Gastrocnemius medialis (tissue), 4 donors: ENCODE data around the gene ZFHX2. TPM values are rescaled to one million over a fixed set of nuclear protein-coding genes. Genes with fewer than 3 reads are reported as not detected.

Source experiments
- ATAC-seq, 2 donors: fragments of 150-250 bp; one replicate each; pipeline ENCODE4 v1.9.1; 2016
- DNase-seq, 2 donors: peaks; one replicate each; pipeline ENCODE4 v3.0.0-alpha.2; 2019
- H3K27ac ChIP-seq, 4 donors: fragments of 200-600 bp; sonication (generic); 1 replicate in 1 of 4; 2 replicates in 3 of 4; pipeline ENCODE4 v1.5.1; 2016 to 2018; ENCODE audit warnings: mild to moderate bottlenecking in 2 of 4, moderate library complexity in 1 of 4
- H3K27me3 ChIP-seq, 3 donors: fragments of 200-600 bp; sonication (generic) in 2 of 3; 1 replicate in 1 of 3; 2 replicates in 2 of 3; pipeline versions ENCODE4 v1.5.1 to v1.6.0; 2016 to 2019; ENCODE audit warnings: mild to moderate bottlenecking in 1 of 3, moderate library complexity in 1 of 3
- H3K36me3 ChIP-seq, 2 donors: fragments of 200-600 bp; sonication (generic) in 1 of 2; one replicate each; pipeline ENCODE4 v1.5.1; 2017 to 2018
- H3K4me1 ChIP-seq, 2 donors: fragments of 200-600 bp; sonication (generic) in 1 of 2; one replicate each; pipeline ENCODE4 v1.5.1; 2016 to 2017; ENCODE audit warnings: mild to moderate bottlenecking in 2 of 2
- H3K4me3 ChIP-seq, 4 donors: fragments of 200-600 bp; sonication (generic) in 3 of 4; 1 replicate in 1 of 4; 2 replicates in 3 of 4; pipeline ENCODE4 v1.5.1; 2016 to 2019; ENCODE audit warnings: mild to moderate bottlenecking in 2 of 4
- H3K9me3 ChIP-seq, 3 donors: fragments of 200-600 bp; sonication (generic) in 2 of 3; 1 replicate in 1 of 3; 2 replicates in 2 of 3; pipeline ENCODE4 v1.5.1; 2016 to 2019
- POLR2A ChIP-seq, 2 donors: fragments of 450-650 bp; IDR thresholded peaks; one replicate each; pipeline ENCODE4 v1.6.1; 2017; ENCODE audit warnings: antibody characterized with exemption in 2 of 2, mild to moderate bottlenecking in 2 of 2, moderate library complexity in 2 of 2
- in situ Hi-C, 4 donors: fragments of 200-750 bp; cut with MboI; loops; one replicate each; pipeline versions ENCODE4 v1.15.0 to v1.8.0; 2017; ENCODE audit warnings: low sequenced_read_pairs in 4 of 4
- intact Hi-C: fragments of 100-400 bp; cut with DNase I; formaldehyde crosslinking; loops from one replicate; pipeline ENCODE4 v1.15.1; 2023; ENCODE audit warnings: low total_unique reads
- total RNA-seq, 4 donors: library from RNA; depleted of rRNA; stranded (reverse); fragments of >200 nt; gene quantifications; one replicate each; pipeline versions ENCODE4 v1.1.0 to v1.2.3, GENCODE V29; 2016
- TF ChIP-seq, protein P1 (sequence below), 5 experiments: fragments of 450-650 bp in 3 of 5; fragments of 200-600 bp in 2 of 5; sonication (generic) in 2 of 5; IDR thresholded peaks in 4 of 5; conservative IDR thresholded peaks in 1 of 5; 1 replicate in 4 of 5; 2 replicates in 1 of 5; pipeline ENCODE4 v1.5.1; 2016 to 2019; ENCODE audit warnings: antibody characterized with exemption in 5 of 5, mild to moderate bottlenecking in 3 of 5, moderate library complexity in 3 of 5

ZFHX2 gene
- total RNA-seq, 4 donors from 2014 or later: 0.23 to 0.44 (median 0.41) TPM; not detected in 1

DNA sequence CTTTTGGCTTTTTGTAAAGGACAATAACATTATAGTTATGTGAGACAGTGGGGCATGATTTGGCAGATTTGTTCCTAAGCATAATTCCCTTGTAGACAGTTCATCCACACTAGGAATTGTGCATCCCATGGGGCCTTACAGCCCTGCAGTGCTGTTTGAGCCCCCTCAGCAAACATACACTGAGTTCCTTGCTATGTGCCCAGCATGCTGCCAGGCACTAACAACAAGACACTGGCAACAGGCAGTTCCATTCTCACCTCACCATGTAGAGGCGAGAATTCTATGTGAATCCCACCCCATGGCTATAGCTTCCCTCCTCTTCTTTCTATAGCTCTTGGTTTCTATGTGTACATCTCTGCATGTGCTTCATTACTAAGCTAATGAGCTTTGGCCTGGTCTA, 6.4 kb upstream of the ZFHX2 start:
- intact Hi-C loops (loop anchor here (2.0 to 10.0 kb wide), 4 partner anchors 89 to 877 kb away; partner anchors contain the start of genes NGDN, PABPN1 and PRMT5), in situ Hi-C loops (loop anchor here in 3 of 4 donors (5.0 to 25.0 kb wide), 5 partner anchors 76 to 971 kb away; partner anchors contain the start of genes ABHD4 (in 1 of the 3), DAD1 (in 1 of the 3) and PABPN1 (in 1 of the 3))
- Histone ChIP-seq H3K9me3 (no peaks in the 10 kb centered on the region), H3K4me1 (peaks cover 19 to 30% of the 10 kb centered on the region in 2 donors), H3K27ac (no peak overlapping the region), H3K27me3 (no peaks in the 10 kb centered on the region), H3K36me3 (no peaks in the 10 kb centered on the region), H3K4me3 (no peak overlapping the region)
- DNase-seq (no peak), ATAC-seq (no peak)
- TF ChIP-seq, protein P1, sequence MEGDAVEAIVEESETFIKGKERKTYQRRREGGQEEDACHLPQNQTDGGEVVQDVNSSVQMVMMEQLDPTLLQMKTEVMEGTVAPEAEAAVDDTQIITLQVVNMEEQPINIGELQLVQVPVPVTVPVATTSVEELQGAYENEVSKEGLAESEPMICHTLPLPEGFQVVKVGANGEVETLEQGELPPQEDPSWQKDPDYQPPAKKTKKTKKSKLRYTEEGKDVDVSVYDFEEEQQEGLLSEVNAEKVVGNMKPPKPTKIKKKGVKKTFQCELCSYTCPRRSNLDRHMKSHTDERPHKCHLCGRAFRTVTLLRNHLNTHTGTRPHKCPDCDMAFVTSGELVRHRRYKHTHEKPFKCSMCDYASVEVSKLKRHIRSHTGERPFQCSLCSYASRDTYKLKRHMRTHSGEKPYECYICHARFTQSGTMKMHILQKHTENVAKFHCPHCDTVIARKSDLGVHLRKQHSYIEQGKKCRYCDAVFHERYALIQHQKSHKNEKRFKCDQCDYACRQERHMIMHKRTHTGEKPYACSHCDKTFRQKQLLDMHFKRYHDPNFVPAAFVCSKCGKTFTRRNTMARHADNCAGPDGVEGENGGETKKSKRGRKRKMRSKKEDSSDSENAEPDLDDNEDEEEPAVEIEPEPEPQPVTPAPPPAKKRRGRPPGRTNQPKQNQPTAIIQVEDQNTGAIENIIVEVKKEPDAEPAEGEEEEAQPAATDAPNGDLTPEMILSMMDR (IDR thresholded peaks at IDR 0.05 in 4 of 5, conservative IDR thresholded peaks at IDR 0.05 in 1 of 5): no peak
- TF ChIP-seq POLR2A (IDR thresholded peaks at IDR 0.05): no peak

DNA sequence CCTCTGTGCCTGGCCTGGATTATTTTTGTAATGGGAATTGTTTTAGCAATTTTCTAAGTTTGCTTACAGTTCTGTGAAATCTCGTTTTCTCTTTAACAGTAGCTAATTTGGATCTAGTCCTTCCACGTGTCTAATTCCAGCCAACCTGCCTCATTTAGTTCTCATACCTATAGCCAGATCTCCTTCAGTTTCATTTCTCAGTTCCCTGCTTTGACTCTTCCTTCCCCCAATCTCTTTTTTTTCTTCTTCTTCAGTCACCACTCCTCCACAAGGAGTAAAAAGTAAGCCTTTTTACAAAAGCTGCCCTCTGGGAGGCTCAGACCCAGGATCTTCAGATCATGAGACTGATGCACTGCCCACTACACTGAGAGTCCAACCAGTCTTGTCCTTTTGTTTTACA, 6.0 kb upstream of the ZFHX2 start:
- no peak for TF ChIP-seq POLR2A (IDR thresholded peaks at IDR 0.05)
- TF ChIP-seq, protein P1 (IDR thresholded peaks at IDR 0.05 in 4 of 5, conservative IDR thresholded peaks at IDR 0.05 in 1 of 5): no peak
- peaks cover 19 to 30% of the 10 kb centered on the region in 2 donors for H3K4me1 ChIP-seq
- in situ Hi-C loops: loop anchor here in 3 of 4 donors (5.0 to 25.0 kb wide), 5 partner anchors 75 to 970 kb away; partner anchors contain the start of genes ABHD4 (in 1 of the 3), DAD1 (in 1 of the 3) and PABPN1 (in 1 of the 3)
- ATAC-seq (no peak), DNase-seq (no peak)
- intact Hi-C loops: loop anchor here (2.0 to 10.0 kb wide), 4 partner anchors 89 to 877 kb away; partner anchors contain the start of genes NGDN, PABPN1 and PRMT5
- H3K27ac ChIP-seq: peak overlapping the region in 3 of 4 donors; percentile 95 to 100 (median 98)
- H3K4me3 ChIP-seq: peak overlapping the region in 2 of 4 donors; percentile 93 to 94
- H3K9me3 ChIP-seq: no peaks in the 10 kb centered on the region
- no peaks in the 10 kb centered on the region for H3K36me3 ChIP-seq
- H3K27me3 ChIP-seq: no peaks in the 10 kb centered on the region

DNA sequence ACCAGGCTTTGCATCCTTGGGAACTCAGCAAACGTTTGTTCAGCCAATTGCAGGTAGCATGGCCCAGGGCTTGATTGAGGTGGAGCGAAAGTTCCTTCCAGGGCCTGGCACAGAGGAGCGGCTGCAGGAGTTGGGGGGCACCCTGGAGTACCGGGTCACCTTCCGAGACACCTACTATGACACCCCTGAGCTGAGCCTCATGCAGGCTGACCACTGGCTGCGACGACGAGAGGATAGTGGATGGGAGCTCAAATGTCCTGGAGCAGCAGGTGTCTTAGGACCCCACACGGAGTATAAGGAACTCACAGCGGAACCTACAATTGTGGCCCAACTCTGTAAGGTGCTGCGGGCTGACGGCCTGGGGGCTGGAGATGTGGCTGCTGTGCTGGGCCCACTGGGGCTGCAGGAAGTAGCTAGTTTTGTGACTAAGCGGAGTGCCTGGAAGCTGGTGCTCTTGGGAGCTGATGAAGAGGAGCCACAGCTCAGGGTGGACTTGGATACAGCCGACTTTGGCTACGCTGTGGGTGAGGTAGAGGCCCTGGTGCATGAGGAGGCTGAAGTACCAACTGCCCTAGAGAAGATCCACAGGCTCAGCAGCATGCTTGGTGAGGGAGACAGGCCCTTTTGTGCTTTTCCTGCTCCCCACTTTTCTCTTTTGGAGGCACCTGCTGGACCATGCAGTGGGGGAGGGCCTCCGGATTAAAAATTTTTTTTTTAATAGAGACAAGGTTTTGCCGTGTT, 5.3 kb upstream of the ZFHX2 start:
- ATAC-seq: no peak
- TF ChIP-seq POLR2A (IDR thresholded peaks at IDR 0.05): no peak
- TF ChIP-seq, protein P1 (IDR thresholded peaks at IDR 0.05 in 4 of 5, conservative IDR thresholded peaks at IDR 0.05 in 1 of 5): no peak
- peaks cover 20 to 27% of the 10 kb centered on the region in 2 donors for H3K4me1 ChIP-seq
- H3K36me3 ChIP-seq: no peaks in the 10 kb centered on the region
- intact Hi-C loops (loop anchor here (2.0 to 10.0 kb wide), 4 partner anchors 88 to 878 kb away; partner anchors contain the start of genes NGDN, PABPN1 and PRMT5), in situ Hi-C loops (loop anchor here in 3 of 4 donors (5.0 to 25.0 kb wide), 5 partner anchors 75 to 970 kb away; partner anchors contain the start of genes ABHD4 (in 1 of the 3), DAD1 (in 1 of the 3) and PABPN1 (in 1 of the 3))
- DNase-seq: no peak
- H3K4me3 ChIP-seq: peak overlapping the region; percentile 86 to 98 (median 94)
- H3K27ac ChIP-seq: peak overlapping the region; percentile 94 to 100 (median 96)
- no peaks in the 10 kb centered on the region for H3K27me3 ChIP-seq
- H3K9me3 ChIP-seq: no peaks in the 10 kb centered on the region

DNA sequence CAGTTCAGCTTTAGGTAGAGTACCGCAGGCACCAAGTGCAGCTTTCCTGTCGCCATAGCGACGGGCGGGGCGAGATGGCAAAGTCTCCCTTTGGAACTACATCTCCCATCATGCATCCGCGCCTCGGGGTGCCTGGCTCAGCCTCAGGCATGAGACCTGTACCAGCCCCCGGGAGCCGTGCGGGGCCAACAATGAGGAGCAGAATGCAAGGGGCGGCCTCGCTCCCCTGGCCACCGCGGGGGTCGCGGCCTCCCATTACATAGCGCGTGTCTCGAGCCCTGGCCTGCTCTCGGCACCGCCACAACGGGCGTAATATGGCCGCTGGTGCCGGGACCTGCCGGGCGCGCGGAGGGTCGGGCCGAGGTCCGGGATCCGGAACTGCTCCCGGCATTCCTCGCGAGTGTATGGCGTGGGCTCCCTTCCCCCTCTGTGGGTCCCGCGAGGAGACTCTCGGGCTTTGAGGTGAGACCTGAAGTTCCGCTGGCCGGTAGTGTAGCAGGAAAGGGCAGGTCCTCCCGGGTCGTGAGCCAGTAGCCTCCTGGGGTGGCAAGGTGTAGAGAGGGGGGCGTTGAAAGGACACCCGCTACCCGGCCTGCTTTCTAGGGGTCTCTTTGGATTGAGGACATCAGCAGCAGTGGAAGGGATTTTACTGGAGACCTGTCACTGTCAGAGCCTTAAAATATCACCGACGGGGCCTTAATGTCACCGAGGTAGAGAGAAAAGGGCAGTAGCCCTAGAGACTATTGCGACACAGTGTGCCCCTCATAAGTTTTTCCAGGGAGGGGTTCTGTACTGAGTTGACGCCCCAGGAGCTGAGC, 4.5 kb upstream of the ZFHX2 start, which contains the start of gene THTPA:
THTPA (plus strand) TSS at position 390 of the 818 bp plus-strand sequence. CDS start 487 bp downstream, outside the sequence.
- Histone ChIP-seq H3K4me3 (peak within 1 kb of the TSS; percentile 86 to 98 (median 94)), H3K4me1 (peaks cover 22 to 23% of the 10 kb centered on the region in 2 donors), H3K36me3 (no peaks in the 10 kb centered on the region), H3K27ac (peak within 1 kb of the TSS; percentile 94 to 100 (median 96)), H3K9me3 (no peaks in the 10 kb centered on the region), H3K27me3 (no peaks in the 10 kb centered on the region)
- ATAC-seq: peak; percentile 90
- peak in 1 of 2 donors; percentile 17 for TF ChIP-seq POLR2A (IDR thresholded peaks at IDR 0.05)
- TF ChIP-seq, protein P1 (IDR thresholded peaks at IDR 0.05 in 4 of 5, conservative IDR thresholded peaks at IDR 0.05 in 1 of 5): no peak
- intact Hi-C loops (loop anchor here (2.0 to 10.0 kb wide), 4 partner anchors 87 to 879 kb away; partner anchors contain the start of genes NGDN, PABPN1 and PRMT5), in situ Hi-C loops (loop anchor here in 3 of 4 donors (5.0 to 25.0 kb wide), 5 partner anchors 74 to 969 kb away; partner anchors contain the start of genes ABHD4 (in 1 of the 3), DAD1 (in 1 of the 3) and PABPN1 (in 1 of the 3))
- peak; percentile 81 to 85 for DNase-seq
